Endodermal cell (in vitro differentiated cells): ENCODE data around the gene HYCC1. TPM values are rescaled to one million over a fixed set of nuclear protein-coding genes. Genes with fewer than 3 reads are reported as not detected.

Experiments
- DNase-seq: peaks from one replicate; pipeline ENCODE4 v3.0.0-alpha.2; 2017
- H3K27ac ChIP-seq: 2 replicates; pipeline ENCODE4 v1.5.1; 2013; ENCODE audit warnings: mild to moderate bottlenecking, low read depth, low read length, moderate library complexity
- H3K27me3 ChIP-seq: 2 replicates; pipeline ENCODE4 v1.6.1; 2013; ENCODE audit warnings: mild to moderate bottlenecking, low read length, moderate library complexity; ENCODE audit not compliant: insufficient read depth, control insufficient read depth, poor library complexity, severe bottlenecking
- H3K36me3 ChIP-seq: 2 replicates; pipeline ENCODE4 v1.7.0; 2013; ENCODE audit warnings: mild to moderate bottlenecking, low read length, moderate library complexity; ENCODE audit not compliant: control insufficient read depth, insufficient read depth
- H3K4me1 ChIP-seq: one replicate; pipeline ENCODE4 v1.7.0; 2013; ENCODE audit warnings: low read length; ENCODE audit not compliant: control insufficient read depth, insufficient read depth
- H3K4me3 ChIP-seq: 2 replicates; pipeline ENCODE4 v1.5.1; 2013; ENCODE audit warnings: mild to moderate bottlenecking, low read length, moderate library complexity
- H3K9ac ChIP-seq: 2 replicates; pipeline ENCODE4 v1.6.1; 2013; ENCODE audit warnings: mild to moderate bottlenecking, low read length, moderate library complexity; ENCODE audit not compliant: poor library complexity, severe bottlenecking; ENCODE audit errors: extremely low read depth
- H3K9me3 ChIP-seq: 2 replicates; pipeline ENCODE4 v1.6.1; 2013; ENCODE audit warnings: mild to moderate bottlenecking, low read length, moderate library complexity; ENCODE audit not compliant: control insufficient read depth
- H3K27ac Mint-ChIP-seq: 2 replicates; pipeline ENCODE4 v1.8.0; 2020; ENCODE audit warnings: mixed read lengths
- H3K27me3 Mint-ChIP-seq: 2 replicates; pipeline ENCODE4 v1.8.0; 2021; ENCODE audit warnings: mild to moderate bottlenecking, mixed read lengths; ENCODE audit not compliant: insufficient read depth
- H3K36me3 Mint-ChIP-seq: 2 replicates; pipeline ENCODE4 v1.8.0; 2020; ENCODE audit warnings: low read depth, mixed read lengths
- H3K4me1 Mint-ChIP-seq: 2 replicates; pipeline ENCODE4 v1.8.0; 2020; ENCODE audit warnings: mixed read lengths
- H3K4me3 Mint-ChIP-seq: 2 replicates; pipeline ENCODE4 v1.8.0; 2020; ENCODE audit warnings: mild to moderate bottlenecking, moderate library complexity, mixed read lengths
- H3K9me3 Mint-ChIP-seq: 2 replicates; pipeline ENCODE4 v1.8.0; 2020; ENCODE audit warnings: mild to moderate bottlenecking, mixed read lengths
- CTCF ChIP-seq: fragments of 200-600 bp; sonication (generic); conservative IDR thresholded peaks from 2 replicates; pipeline ENCODE4 v1.5.0; 2021; ENCODE audit warnings: antibody characterized with exemption, mild to moderate bottlenecking
- WGBS, 2 experiments: methylation state at CpG; one replicate each; pipeline versions ENCODE4 v1.1.5 to v1.1.7; 2013; ENCODE audit warnings: missing lambda C conversion rate in 2 of 2, mixed read lengths in 1 of 2; ENCODE audit not compliant: insufficient coverage in 1 of 2, insufficient read length in 1 of 2; 5-methylcytosine and 5-hydroxymethylcytosine counted together
- long read RNA-seq, 4 experiments: library from polyadenylated mRNA in 2 of 4; library from RNA in 1 of 4; library from capped mRNA in 1 of 4; stranded (forward) in 3 of 4; unstranded in 1 of 4; transcript quantifications; one replicate each; pipeline ENCODE4 v2.0.0, GENCODE V29; 2020 to 2021; ENCODE audit warnings: inconsistent platforms in 1 of 4
- polyA plus RNA-seq, 2 experiments: library from polyadenylated mRNA; stranded (reverse); fragments of 50-300 nt; gene quantifications; one replicate each; pipeline ENCODE4 v1.2.3, GENCODE V29; 2013
- total RNA-seq, 2 donors: library from RNA; stranded (reverse); fragmentation: NEBNext Ultra II Directional in 1 of 2; extraction: Animal tissue kit (Norgen Biotek cat#: 25700) in 1 of 2; gene quantifications; 2 replicates in 1 of 2; 3 replicates in 1 of 2; pipeline ENCODE4 v1.2.1, GENCODE V29; 2021

The HYCC1 gene
- 100 to 1,000 TPM in 1 of 2 donors, 10 to 100 TPM in 1; 92.1 to 138 TPM for total RNA-seq
- 39.8 TPM for polyA plus RNA-seq (2013, experiment 1 of 2)
- polyA plus RNA-seq (2013, experiment 2 of 2), result 47.2 TPM
- long read RNA-seq, experiment 1, partial matches to known transcripts, result 2 of 21 reads
- long read RNA-seq, experiment 1, other reads (novel, unspliced or antisense), result 17 of 21 reads
- long read RNA-seq, experiment 2, full-length matches to known transcripts, result 70 of 113 reads
- long read RNA-seq, experiment 2, partial matches to known transcripts, result 5 of 113 reads
- long read RNA-seq, experiment 2, other reads (novel, unspliced or antisense), result 38 of 113 reads
- long read RNA-seq, experiment 3, full-length matches to known transcripts, result 177 of 265 reads
- long read RNA-seq, experiment 3, partial matches to known transcripts, result 11 of 265 reads
- long read RNA-seq, experiment 3, other reads (novel, unspliced or antisense), result 77 of 265 reads
- long read RNA-seq, experiment 4, full-length matches to known transcripts, result 13 of 28 reads
- long read RNA-seq, experiment 4, partial matches to known transcripts, result 8 of 28 reads
- long read RNA-seq, experiment 4, other reads (novel, unspliced or antisense), result 7 of 28 reads

GRCh38 chr7:23013715-23014649, at the start of gene HYCC1:
HYCC1 (minus strand) TSS chr7:23014130; CDS start chr7:22991111, 23,019 bp downstream.
- Mint-ChIP-seq H3K36me3 (no peaks in the 10 kb centered on the region), H3K27ac (peak within 1 kb of the TSS; percentile 85), H3K4me3 (no peak within 1 kb of the TSS), H3K9me3 (no peaks in the 10 kb centered on the region), H3K27me3 (no peaks in the 10 kb centered on the region), H3K4me1 (peaks cover 19% of the 10 kb centered on the region)
- Histone ChIP-seq H3K36me3 (no peaks in the 10 kb centered on the region), H3K27ac (peak within 1 kb of the TSS; percentile 74), H3K4me3 (peak within 1 kb of the TSS; percentile 100), H3K4me1 (peaks cover 6% of the 10 kb centered on the region), H3K27me3 (no peaks in the 10 kb centered on the region), H3K9ac (peak within 1 kb of the TSS; percentile 83), H3K9me3 (no peaks in the 10 kb centered on the region)
- TF ChIP-seq CTCF, result peak; percentile 67
- peak; percentile 100 for DNase-seq
- 0 to 3% methylated on average over 22 to 61 of the region's 61 CpGs for WGBS, 2 experiments

DNA sequence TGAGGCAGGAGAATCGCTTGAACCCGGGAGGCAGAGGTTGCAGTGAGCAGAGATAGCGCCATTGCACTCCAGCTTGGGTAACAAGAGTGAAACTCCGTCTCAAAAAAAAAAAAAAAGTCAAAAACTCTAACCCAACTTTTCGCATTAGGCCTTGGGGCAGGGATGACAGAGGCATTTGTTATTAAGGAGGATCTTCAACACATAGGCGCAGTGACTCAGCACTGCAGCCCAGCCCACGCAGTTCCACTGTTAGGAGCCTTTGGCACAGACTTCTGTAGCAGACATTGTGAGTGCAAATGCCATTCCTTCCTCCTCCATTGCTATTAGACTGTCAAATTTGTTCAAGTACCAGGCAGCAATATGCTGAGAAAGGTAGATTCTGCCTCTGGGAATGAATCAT, 48.5 kb upstream of the HYCC1 start:
- no peak for DNase-seq
- no peak overlapping the region for H3K27ac Mint-ChIP-seq
- no peak overlapping the region for H3K27ac ChIP-seq

More for the DNA sequence above, 48.5 kb upstream of the HYCC1 start:
- H3K9me3 ChIP-seq, result no peaks in the 10 kb centered on the region
- H3K9me3 Mint-ChIP-seq, result no peaks in the 10 kb centered on the region
- no peak overlapping the region for H3K9ac ChIP-seq
- H3K4me3 ChIP-seq, result no peak overlapping the region
- peaks cover 7% of the 10 kb centered on the region for H3K27me3 Mint-ChIP-seq
- no peaks in the 10 kb centered on the region for H3K4me1 ChIP-seq
- WGBS, 2 experiments, result 93 to 95% methylated on average over 2 to 7 of the region's 7 CpGs
- no peaks in the 10 kb centered on the region for H3K27me3 ChIP-seq
- no peak overlapping the region for H3K4me3 Mint-ChIP-seq
- H3K4me1 Mint-ChIP-seq, result peaks cover 18% of the 10 kb centered on the region
- no peaks in the 10 kb centered on the region for H3K36me3 ChIP-seq
- no peak for TF ChIP-seq CTCF
- H3K36me3 Mint-ChIP-seq, result no peaks in the 10 kb centered on the region
